Right lobe of liver (tissue), 6 donors: ENCODE data around the gene CIC. TPM values are rescaled to one million over a fixed set of nuclear protein-coding genes. Genes with fewer than 3 reads are reported as not detected.

Experiments
- ATAC-seq, 4 donors: fragments of 200-7000 bp; cut with Tn5 transposase; one replicate each; pipeline ENCODE4 v1.9.1; 2020; ENCODE audit warnings: mild to moderate bottlenecking in 4 of 4, moderate library complexity in 4 of 4
- DNase-seq, 3 donors: peaks; one replicate each; pipeline ENCODE4 v3.0.0-alpha.2; 2020
- H3K27ac ChIP-seq, 3 donors: fragments of 200-600 bp; one replicate each; pipeline ENCODE4 v1.8.0; 2022
- H3K27me3 ChIP-seq, 2 donors: fragments of 200-600 bp; one replicate each; pipeline ENCODE4 v1.8.0; 2022
- H3K36me3 ChIP-seq, 4 donors: fragments of 200-600 bp; sonication (generic) in 1 of 4; one replicate each; pipeline versions ENCODE4 v1.5.1 to v1.8.0; 2017 to 2022; ENCODE audit warnings: control low read depth in 1 of 4
- H3K4me1 ChIP-seq, 4 donors: fragments of 200-600 bp; sonication (generic) in 1 of 4; one replicate each; pipeline versions ENCODE4 v1.5.1 to v1.8.0; 2017 to 2022; ENCODE audit warnings: control low read depth in 1 of 4
- H3K4me3 ChIP-seq, 3 donors: fragments of 200-600 bp; one replicate each; pipeline ENCODE4 v1.8.0; 2022
- H3K9me3 ChIP-seq, 4 donors: fragments of 200-600 bp; sonication (generic) in 1 of 4; one replicate each; pipeline versions ENCODE4 v1.5.1 to v1.8.0; 2017 to 2022; ENCODE audit warnings: control low read depth in 1 of 4
- CTCF ChIP-seq, 4 donors: fragments of 200-600 bp in 3 of 4; fragments of 450-650 bp in 1 of 4; IDR thresholded peaks; one replicate each; pipeline versions ENCODE4 v1.5.1 to v1.8.0; 2016 to 2022; ENCODE audit warnings: antibody characterized with exemption in 4 of 4, mild to moderate bottlenecking in 2 of 4
- POLR2A ChIP-seq: fragments of 450-650 bp; IDR thresholded peaks from one replicate; pipeline ENCODE4 v1.6.1; 2017; ENCODE audit warnings: antibody characterized with exemption, mild to moderate bottlenecking
- WGBS: methylation state at CpG from one replicate; pipeline ENCODE4 v1.1.6; 2018; ENCODE audit warnings: low coverage, low lambda C conversion rate; ENCODE audit not compliant: insufficient coverage; ENCODE audit errors: missing lambda C conversion rate; 5-methylcytosine and 5-hydroxymethylcytosine counted together
- intact Hi-C, 2 donors: fragments of 100-400 bp; cut with DNase I; formaldehyde crosslinking; loops; one replicate each; pipeline versions ENCODE4 v1.11.2 to v1.14.1; 2022
- total RNA-seq, 6 experiments: library from RNA; depleted of rRNA in 2 of 6; stranded (reverse); fragments of >200 nt in 2 of 6; fragmentation: NEBNext Ultra II Directional in 3 of 6; extraction: Animal tissue kit (Norgen Biotek cat#: 25700) in 3 of 6; gene quantifications; one replicate each; pipeline versions ENCODE4 v1.1.0 to v1.2.4, GENCODE V29; 2016 to 2023
- donor health status: DM: no; HTN: yes; CAD: no.
- donor health status: DM: no; HTN: no; CAD: no.
- donor health status: DM: no; HTN: no; CAD: no.
- donor health status: DM: no; HTN: yes; CAD: no.
- donor health status: DM: no; HTN: yes; CAD: no.

The CIC gene
- total RNA-seq, 6 experiments from 2014 or later: 19.9 to 53.6 (median 35.2) TPM

- H3K27ac ChIP-seq: peak overlapping the region; percentile 97 to 99 (median 99)
- WGBS: 0% methylated on average over 6 of the region's 71 CpGs
- TF ChIP-seq CTCF (IDR thresholded peaks at IDR 0.05): no peak
- no peak for TF ChIP-seq POLR2A
- peak overlapping the region; percentile 86 to 99 (median 98) for H3K4me3 ChIP-seq
- no peaks in the 10 kb centered on the region for H3K9me3 ChIP-seq
- intact Hi-C loops: loop anchor here in 1 of 2 donors (5.0 kb wide), 1 partner anchor 34 kb away; no protein-coding TSS in a partner anchor
- peak; percentile 69 to 77 (median 71) for DNase-seq
- peak; percentile 7 to 26 (median 19) for ATAC-seq
- H3K36me3 ChIP-seq: peaks cover 0 to 14% (median 4%) of the 10 kb centered on the region in 4 donors
- no peaks in the 10 kb centered on the region for H3K27me3 ChIP-seq
- H3K4me1 ChIP-seq: peaks cover 0 to 26% (median 5%) of the 10 kb centered on the region in 4 donors
Measured at GRCh38 chr19:42253245-42254088, 15.6 kb upstream of the CIC start.

DNA sequence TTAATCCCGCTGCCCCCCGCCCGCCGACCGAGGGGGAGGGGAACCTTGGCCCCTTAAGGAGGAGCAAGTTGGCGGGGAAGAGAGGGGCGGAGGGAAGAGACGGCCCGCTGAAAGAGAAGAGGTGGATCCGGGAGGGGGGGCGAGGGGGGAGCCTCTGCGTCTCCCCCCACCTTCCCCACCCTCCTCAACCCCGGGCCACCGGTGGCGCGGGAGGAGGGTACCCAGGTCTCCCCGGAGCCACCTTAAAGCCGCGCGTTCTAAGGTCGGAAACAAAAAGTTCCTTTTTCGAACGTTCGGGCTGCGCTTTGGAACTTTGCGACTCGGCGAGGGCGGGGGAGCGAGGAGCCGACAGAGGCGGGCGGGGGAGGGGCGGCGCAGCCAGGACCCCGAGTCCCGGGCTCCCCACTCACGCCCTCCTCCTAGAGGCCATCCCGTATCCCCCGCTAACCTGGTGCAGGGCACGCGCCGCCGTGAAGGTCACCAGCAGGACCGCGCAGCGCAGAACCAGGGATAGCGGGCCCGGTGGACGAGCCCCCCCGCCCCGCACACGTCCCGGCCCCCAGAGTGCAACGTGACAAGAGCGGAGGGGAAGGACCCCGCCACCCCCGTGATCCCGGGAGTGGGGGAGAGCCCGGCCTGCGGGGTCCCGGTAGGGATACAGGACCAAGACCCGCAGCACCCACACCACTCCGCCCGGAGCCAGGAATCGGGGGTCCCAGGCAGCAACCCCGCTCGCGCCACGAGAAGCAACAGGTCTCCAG, 14.8 kb upstream of the CIC start:
- peak overlapping the region; percentile 86 to 99 (median 98) for H3K4me3 ChIP-seq
- H3K27me3 ChIP-seq: no peaks in the 10 kb centered on the region
- DNase-seq: peak; percentile 84 to 86 (median 85)
- H3K4me1 ChIP-seq: peaks cover 0 to 26% (median 5%) of the 10 kb centered on the region in 4 donors
- peak overlapping the region; percentile 97 to 99 (median 99) for H3K27ac ChIP-seq
- ATAC-seq: peak; percentile 32 to 65 (median 46)
- TF ChIP-seq POLR2A (no peak), CTCF (IDR thresholded peaks at IDR 0.05) (peak in 1 of 4 donors; percentile 8)
- 0% methylated on average over 9 of the region's 70 CpGs for WGBS
- H3K36me3 ChIP-seq: peaks cover 0 to 6% (median under 1%) of the 10 kb centered on the region in 4 donors
- intact Hi-C loops: loop anchor here in 1 of 2 donors (5.0 kb wide), 1 partner anchor 33 kb away; no protein-coding TSS in a partner anchor
- H3K9me3 ChIP-seq: no peaks in the 10 kb centered on the region

GRCh38 chr19:42254850-42255765, 13.9 kb upstream of the CIC start, which contains the start of gene ERF:
Gene ERF (minus strand): TSS chr19:42255128. CDS start chr19:42254999, 129 bp downstream.
- peak within 1 kb of the TSS; percentile 97 to 99 (median 99) for H3K27ac ChIP-seq
- intact Hi-C loops: loop anchor here in 1 of 2 donors (5.0 kb wide), 1 partner anchor 32 kb away; no protein-coding TSS in a partner anchor
- WGBS: 0% methylated on average over 9 of the region's 75 CpGs
- peak within 1 kb of the TSS; percentile 86 to 99 (median 98) for H3K4me3 ChIP-seq
- ATAC-seq: peak; percentile 78 to 87 (median 84)
- H3K27me3 ChIP-seq: no peaks in the 10 kb centered on the region
- TF ChIP-seq CTCF (IDR thresholded peaks at IDR 0.05): peak in 1 of 4 donors; percentile 25
- peak; percentile 99 for TF ChIP-seq POLR2A
- H3K4me1 ChIP-seq: peaks cover 0 to 26% (median 5%) of the 10 kb centered on the region in 4 donors
- DNase-seq: peak; percentile 95 to 97 (median 96)
- no peaks in the 10 kb centered on the region for H3K9me3 ChIP-seq
- no peaks in the 10 kb centered on the region for H3K36me3 ChIP-seq
